HCT116 (cell line): ENCODE results near the gene SYNE1. TPM values are rescaled to one million over a fixed set of nuclear protein-coding genes. Genes with fewer than 3 reads are reported as not detected.

ENCODE experiments used
- ATAC-seq: fragments of 200-7000 bp; cut with Tn5 transposase; 2 replicates; pipeline ENCODE4 v1.9.1; 2020; ENCODE audit warnings: mild to moderate bottlenecking, moderate library complexity
- BruUV-seq: library from RNA; stranded (reverse); fragments of 400-500 nt; replicated peaks from 2 replicates; lab custom pipeline; 2021; lab: Mats Ljungman, UMichigan
- CTCF ChIA-PET: fragments of 300-600 bp; sonication (Branson Sonifier 250); formaldehyde crosslinking; loops from one replicate; lab custom pipeline; 2021; ENCODE audit warnings: antibody characterized with exemption; lab: Charles Lee
- POLR2A ChIA-PET: fragments of 300-600, 350-600 bp; sonication (Branson Sonifier 250); formaldehyde crosslinking; loops from one replicate; lab custom pipeline; 2021; ENCODE audit warnings: antibody characterized with exemption; lab: Charles Lee
- RAD21 ChIA-PET, 2 experiments: fragments of 300-600 bp; sonication (Branson Sonifier 250); formaldehyde crosslinking; loops; one replicate each; lab custom pipeline; 2023; ENCODE audit warnings: low total read pairs in 2 of 2; ENCODE audit not compliant: uncharacterized antibody in 2 of 2, unreplicated experiment in 2 of 2, low non-redundant PET in 1 of 2; lab: Charles Lee
- DNase-seq: peaks from one replicate; pipeline ENCODE4 v3.0.0-alpha.2; 2010; ENCODE audit warnings: low read depth, low spot score
- H2AFZ ChIP-seq: fragments of 200-600 bp; shearing (Covaris generic), sonication (generic); 2 replicates; pipeline ENCODE4 v1.6.1; 2017; ENCODE audit warnings: low read depth, mixed run types, mixed read lengths, antibody characterized with exemption, low read length; ENCODE audit not compliant: poor library complexity, severe bottlenecking
- H3K27ac ChIP-seq: 2 replicates; pipeline ENCODE4 v1.5.1; 2012; ENCODE audit warnings: low read depth, low read length
- H3K27me3 ChIP-seq: fragments of 200-600 bp; sonication (generic); 2 replicates; pipeline ENCODE4 v1.6.1; 2016; ENCODE audit warnings: mixed run types, low read length, mixed read lengths; ENCODE audit not compliant: insufficient read depth
- H3K36me3 ChIP-seq, 2 experiments: fragments of 200-500 bp in 1 of 2; fragments of 200-600 bp in 1 of 2; sonication (Bioruptor generic) in 1 of 2; sonication (generic) in 1 of 2; 2 replicates each; pipeline versions ENCODE4 v1.5.1 to v1.6.1; 2014 to 2016; ENCODE audit warnings: low read length in 2 of 2, inconsistent platforms in 1 of 2, mixed read lengths in 1 of 2, mixed run types in 1 of 2; ENCODE audit not compliant: insufficient read depth in 2 of 2, control insufficient read depth in 1 of 2
- H3K4me1 ChIP-seq, 2 experiments: fragments of 200-600 bp in 1 of 2; sonication (generic) in 1 of 2; 2 replicates each; pipeline versions ENCODE4 v1.5.1 to v1.6.1; 2012 to 2017; ENCODE audit warnings: low read length in 2 of 2, inconsistent platforms in 1 of 2, mild to moderate bottlenecking in 1 of 2, mixed read lengths in 1 of 2, mixed run types in 1 of 2, moderate library complexity in 1 of 2; ENCODE audit not compliant: insufficient read depth in 2 of 2, control insufficient read depth in 1 of 2
- H3K4me2 ChIP-seq: fragments of 200-600 bp; sonication (generic); 2 replicates; pipeline ENCODE4 v1.6.1; 2017; ENCODE audit warnings: mixed run types, low read length, mixed read lengths
- H3K4me3 ChIP-seq, 2 experiments: fragments of 200-600 bp in 1 of 2; sonication (generic) in 1 of 2; replicated peaks in 1 of 2; 2 replicates each; pipeline ENCODE4 v1.5.1; 2011 to 2016; ENCODE audit warnings: low read length in 2 of 2, control low read depth in 1 of 2, low read depth in 1 of 2, mild to moderate bottlenecking in 1 of 2, mixed read lengths in 1 of 2, mixed run types in 1 of 2
- H3K79me2 ChIP-seq: fragments of 200-600 bp; sonication (generic); 2 replicates; pipeline ENCODE4 v1.6.1; 2017; ENCODE audit warnings: mild to moderate bottlenecking, mixed run types, low read length, moderate library complexity, mixed read lengths; ENCODE audit not compliant: insufficient read depth
- H3K9ac ChIP-seq: fragments of 200-600 bp; sonication (generic); 2 replicates; pipeline ENCODE4 v1.6.1; 2016; ENCODE audit warnings: low read length, mixed read lengths
- H3K9me2 ChIP-seq: fragments of 200-600 bp; sonication (generic), shearing (Covaris generic); 2 replicates; pipeline ENCODE4 v1.6.1; 2017; ENCODE audit warnings: mixed run types, mild to moderate bottlenecking, moderate library complexity; ENCODE audit not compliant: insufficient read depth
- H3K9me3 ChIP-seq, 2 experiments: fragments of 200-500 bp in 1 of 2; fragments of 200-600 bp in 1 of 2; sonication (Bioruptor generic) in 1 of 2; sonication (generic) in 1 of 2; 2 replicates each; pipeline ENCODE4 v1.6.1; 2014 to 2017; ENCODE audit warnings: low read length in 2 of 2, mixed read lengths in 2 of 2, inconsistent platforms in 1 of 2, low read depth in 1 of 2, mild to moderate bottlenecking in 1 of 2, mixed run types in 1 of 2, moderate library complexity in 1 of 2; ENCODE audit not compliant: control insufficient read depth in 1 of 2, insufficient read depth in 1 of 2
- H4K20me1 ChIP-seq: fragments of 200-600 bp; sonication (generic), shearing (Covaris generic); 2 replicates; pipeline ENCODE4 v1.6.1; 2017; ENCODE audit warnings: mixed run types, mild to moderate bottlenecking, moderate library complexity; ENCODE audit not compliant: insufficient read depth
- CBX3 ChIP-seq: IDR thresholded peaks from 2 replicates; pipeline ENCODE4 v1.6.1; 2012; ENCODE audit warnings: low read depth
- EZH2phosphoT487 ChIP-seq: fragments of 200-600 bp; IDR thresholded peaks from 2 replicates; pipeline ENCODE4 v1.6.1; 2018; ENCODE audit warnings: antibody characterized with exemption, borderline replicate concordance
- FOSL1 ChIP-seq: IDR thresholded peaks from 2 replicates; pipeline ENCODE4 v1.6.1; 2012; ENCODE audit warnings: low read depth
- SRF ChIP-seq: IDR thresholded peaks from 2 replicates; pipeline ENCODE4 v1.6.1; 2012; ENCODE audit warnings: low read depth
- TCF7L2 ChIP-seq: IDR thresholded peaks from 2 replicates; pipeline ENCODE4 v1.7.0; 2011; ENCODE audit warnings: borderline replicate concordance, inconsistent platforms; ENCODE audit not compliant: insufficient read depth, insufficient read length; ENCODE audit errors: extremely low read depth
- YY1 ChIP-seq: IDR thresholded peaks from 2 replicates; pipeline ENCODE4 v1.6.1; 2011; ENCODE audit warnings: low read length, low read depth, moderate library complexity, mild to moderate bottlenecking; ENCODE audit not compliant: insufficient replicate concordance; ENCODE audit errors: extremely low read depth
- ZFX ChIP-seq: fragments of 450-650 bp; IDR thresholded peaks from 2 replicates; pipeline ENCODE4 v1.6.1; 2017
- intact Hi-C: fragments of 100-400 bp; cut with micrococcal nuclease; formaldehyde crosslinking; loops from 2 replicates; pipeline ENCODE4 v1.10.0; 2022
- total RNA-seq: library from RNA; stranded (reverse); gene quantifications from one replicate; pipeline ENCODE4 v1.2.1, GENCODE V29; 2021; ENCODE audit not compliant: unreplicated experiment
- TF ChIP-seq, protein P1 (sequence below): IDR thresholded peaks from 2 replicates; pipeline ENCODE4 v1.6.1; 2012
- TF ChIP-seq, protein P2 (sequence below), 3 experiments: fragments of 200-600 bp in 1 of 3; sonication (generic) in 1 of 3; IDR thresholded peaks in 2 of 3; conservative IDR thresholded peaks in 1 of 3; 2 replicates each; pipeline ENCODE4 v1.5.1; 2012 to 2017; ENCODE audit warnings: low read depth in 2 of 3, low read length in 2 of 3, antibody characterized with exemption in 1 of 3, borderline replicate concordance in 1 of 3, control low read depth in 1 of 3, mild to moderate bottlenecking in 1 of 3, mixed read lengths in 1 of 3, mixed run types in 1 of 3, moderate library complexity in 1 of 3; ENCODE audit not compliant: insufficient read depth in 1 of 3
- TF ChIP-seq, protein P3 (sequence below): IDR thresholded peaks from 2 replicates; pipeline ENCODE4 v1.6.1; 2011; ENCODE audit warnings: mild to moderate bottlenecking, low read length, moderate library complexity; ENCODE audit not compliant: insufficient replicate concordance; ENCODE audit errors: extremely low read depth

SYNE1 gene
- total RNA-seq, 1 experiment from 2014 or later = 5.4 TPM

DNA sequence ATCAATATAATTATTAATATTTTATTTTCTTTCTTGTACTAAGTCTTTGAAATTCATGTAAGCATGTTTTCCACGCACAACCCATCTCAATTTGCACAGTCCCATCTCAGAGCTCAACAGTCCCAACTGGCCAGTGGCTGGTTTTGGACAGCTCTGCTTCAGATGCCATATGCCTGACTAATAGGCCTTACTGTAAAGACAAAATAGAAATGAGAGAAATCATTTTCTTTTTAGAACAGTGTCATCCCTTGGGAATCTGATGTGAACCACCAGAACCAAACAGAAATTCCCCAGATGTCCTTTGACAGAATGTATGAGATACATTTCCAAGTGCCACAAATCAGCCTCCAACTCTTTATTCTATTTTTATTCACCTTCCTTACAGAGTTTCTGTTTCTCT, 490.8 kb downstream of the SYNE1 start:
- Histone ChIP-seq H3K4me3 (no peak overlapping the region), H2AFZ (no peak overlapping the region), H3K4me2 (no peak overlapping the region), H3K9me3 (no peaks in the 10 kb centered on the region), H3K27me3 (no peaks in the 10 kb centered on the region), H3K36me3 (no peaks in the 10 kb centered on the region), H3K79me2 (no peaks in the 10 kb centered on the region), H3K4me1 (no peaks in the 10 kb centered on the region), H3K27ac (no peak overlapping the region), H3K9me2 (no peaks in the 10 kb centered on the region), H4K20me1 (no peaks in the 10 kb centered on the region), H3K9ac (no peak overlapping the region)
- intact Hi-C loops = no loop called here
- ChIA-PET POLR2A (no interaction called here), CTCF (no interaction called here), RAD21 (no interaction called here)
- BruUV-seq = no TSS peak
- TF ChIP-seq, protein P1, sequence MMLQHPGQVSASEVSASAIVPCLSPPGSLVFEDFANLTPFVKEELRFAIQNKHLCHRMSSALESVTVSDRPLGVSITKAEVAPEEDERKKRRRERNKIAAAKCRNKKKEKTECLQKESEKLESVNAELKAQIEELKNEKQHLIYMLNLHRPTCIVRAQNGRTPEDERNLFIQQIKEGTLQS = no peak
- TF ChIP-seq FOSL1 (no peak), CBX3 (no peak), TCF7L2 (no peak), ZFX (no peak), EZH2phosphoT487 (no peak), YY1 (no peak), SRF (no peak)
- TF ChIP-seq, protein P2, sequence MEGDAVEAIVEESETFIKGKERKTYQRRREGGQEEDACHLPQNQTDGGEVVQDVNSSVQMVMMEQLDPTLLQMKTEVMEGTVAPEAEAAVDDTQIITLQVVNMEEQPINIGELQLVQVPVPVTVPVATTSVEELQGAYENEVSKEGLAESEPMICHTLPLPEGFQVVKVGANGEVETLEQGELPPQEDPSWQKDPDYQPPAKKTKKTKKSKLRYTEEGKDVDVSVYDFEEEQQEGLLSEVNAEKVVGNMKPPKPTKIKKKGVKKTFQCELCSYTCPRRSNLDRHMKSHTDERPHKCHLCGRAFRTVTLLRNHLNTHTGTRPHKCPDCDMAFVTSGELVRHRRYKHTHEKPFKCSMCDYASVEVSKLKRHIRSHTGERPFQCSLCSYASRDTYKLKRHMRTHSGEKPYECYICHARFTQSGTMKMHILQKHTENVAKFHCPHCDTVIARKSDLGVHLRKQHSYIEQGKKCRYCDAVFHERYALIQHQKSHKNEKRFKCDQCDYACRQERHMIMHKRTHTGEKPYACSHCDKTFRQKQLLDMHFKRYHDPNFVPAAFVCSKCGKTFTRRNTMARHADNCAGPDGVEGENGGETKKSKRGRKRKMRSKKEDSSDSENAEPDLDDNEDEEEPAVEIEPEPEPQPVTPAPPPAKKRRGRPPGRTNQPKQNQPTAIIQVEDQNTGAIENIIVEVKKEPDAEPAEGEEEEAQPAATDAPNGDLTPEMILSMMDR (IDR thresholded peaks at IDR 0.05 in 2 of 3, conservative IDR thresholded peaks at IDR 0.05 in 1 of 3; ENCODE audit: borderline replicate concordance in 1 of 3, insufficient read depth in 1 of 3, low read depth in 2 of 3, low read length in 2 of 3) = no peak
- TF ChIP-seq, protein P3, sequence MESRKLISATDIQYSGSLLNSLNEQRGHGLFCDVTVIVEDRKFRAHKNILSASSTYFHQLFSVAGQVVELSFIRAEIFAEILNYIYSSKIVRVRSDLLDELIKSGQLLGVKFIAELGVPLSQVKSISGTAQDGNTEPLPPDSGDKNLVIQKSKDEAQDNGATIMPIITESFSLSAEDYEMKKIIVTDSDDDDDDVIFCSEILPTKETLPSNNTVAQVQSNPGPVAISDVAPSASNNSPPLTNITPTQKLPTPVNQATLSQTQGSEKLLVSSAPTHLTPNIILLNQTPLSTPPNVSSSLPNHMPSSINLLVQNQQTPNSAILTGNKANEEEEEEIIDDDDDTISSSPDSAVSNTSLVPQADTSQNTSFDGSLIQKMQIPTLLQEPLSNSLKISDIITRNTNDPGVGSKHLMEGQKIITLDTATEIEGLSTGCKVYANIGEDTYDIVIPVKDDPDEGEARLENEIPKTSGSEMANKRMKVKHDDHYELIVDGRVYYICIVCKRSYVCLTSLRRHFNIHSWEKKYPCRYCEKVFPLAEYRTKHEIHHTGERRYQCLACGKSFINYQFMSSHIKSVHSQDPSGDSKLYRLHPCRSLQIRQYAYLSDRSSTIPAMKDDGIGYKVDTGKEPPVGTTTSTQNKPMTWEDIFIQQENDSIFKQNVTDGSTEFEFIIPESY = no peak
- DNase-seq (no peak), ATAC-seq (no peak)
